ENCODE results near the gene STUM.

- TF ChIP-seq RNF2 (IDR thresholded peaks at IDR 0.05; ENCODE audit: borderline replicate concordance, low read depth, low read length, missing control alignments, poor library complexity, severe bottlenecking): no peak
- TF ChIP-seq MAFK (IDR thresholded peaks at IDR 0.05; ENCODE audit: low read depth, low read length): no peak
- no peak for TF ChIP-seq EP300 (IDR thresholded peaks at IDR 0.05; ENCODE audit: borderline replicate concordance in 1 of 2, low read depth in 2 of 2, low read length in 2 of 2)
- TF ChIP-seq RAD21 (IDR thresholded peaks at IDR 0.05 in 1 of 2, conservative IDR thresholded peaks at IDR 0.05 in 1 of 2; ENCODE audit: low read depth in 2 of 2, low read length in 2 of 2): no peak
- no peak for TF ChIP-seq GABPA (IDR thresholded peaks at IDR 0.05; ENCODE audit: borderline replicate concordance, insufficient read depth, low read length)
- TF ChIP-seq ATF2 (IDR thresholded peaks at IDR 0.05; ENCODE audit: low read length): no peak
- no peak for TF ChIP-seq POLR2AphosphoS5 (IDR thresholded peaks at IDR 0.05; ENCODE audit: low read depth, low read length)
- no peak for TF ChIP-seq POLR2A (IDR thresholded peaks at IDR 0.05; ENCODE audit: control extremely low read depth in 1 of 2, low read depth in 2 of 2, low read length in 2 of 2)
- TF ChIP-seq EZH2 (IDR thresholded peaks at IDR 0.05; ENCODE audit: low read depth, low read length, severe bottlenecking): no peak
Observed at GRCh38 chr1:226603022-226603857, 54.7 kb downstream of the STUM start.

All from H1 (cell line).